DND-41 (cell line): Measurements from ENCODE around the gene CLDN7.

Experiments used
- EZH2 ChIP-seq: IDR thresholded peaks from 3 replicates; pipeline ENCODE4 v1.6.1; 2012; ENCODE audit warnings: borderline replicate concordance, low read depth, mild to moderate bottlenecking, moderate library complexity, low read length, inconsistent platforms; ENCODE audit not compliant: severe bottlenecking
- TF ChIP-seq, protein P1 (sequence below): IDR thresholded peaks from 2 replicates; pipeline ENCODE4 v1.5.1; 2012; ENCODE audit warnings: borderline replicate concordance, low read length, moderate library complexity, mild to moderate bottlenecking; ENCODE audit not compliant: poor library complexity, severe bottlenecking; ENCODE audit errors: extremely low read depth

DNA sequence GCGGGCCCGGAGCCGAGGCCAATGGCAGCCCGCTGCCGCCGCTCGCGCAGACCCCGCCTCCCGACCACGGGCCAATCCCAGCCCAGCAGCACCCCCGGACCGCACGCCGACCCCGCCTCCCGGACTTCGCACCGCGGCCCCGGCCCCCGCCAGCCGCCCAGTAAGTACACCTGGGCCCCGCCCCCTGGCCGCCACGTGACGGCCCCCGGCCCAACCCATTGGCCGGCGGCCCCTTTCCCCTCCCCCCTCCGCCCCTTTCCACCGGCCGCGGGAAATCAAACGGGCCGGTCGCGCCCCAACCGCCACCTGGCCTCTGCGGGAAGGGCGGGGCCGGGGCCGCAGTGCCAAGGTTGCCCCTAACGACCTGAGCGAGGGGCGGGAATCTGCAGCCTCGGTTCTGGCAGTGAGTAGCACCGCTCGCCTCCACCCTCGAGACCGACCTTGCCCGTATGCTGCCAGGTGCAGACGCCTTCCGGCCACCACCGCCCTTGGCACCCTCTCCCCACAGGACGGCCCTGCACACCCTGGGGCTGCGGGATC lies 32.4 kb upstream of the CLDN7 start, which contains the start of gene YBX2:
- TF ChIP-seq EZH2 = no peak
- TF ChIP-seq, protein P1, sequence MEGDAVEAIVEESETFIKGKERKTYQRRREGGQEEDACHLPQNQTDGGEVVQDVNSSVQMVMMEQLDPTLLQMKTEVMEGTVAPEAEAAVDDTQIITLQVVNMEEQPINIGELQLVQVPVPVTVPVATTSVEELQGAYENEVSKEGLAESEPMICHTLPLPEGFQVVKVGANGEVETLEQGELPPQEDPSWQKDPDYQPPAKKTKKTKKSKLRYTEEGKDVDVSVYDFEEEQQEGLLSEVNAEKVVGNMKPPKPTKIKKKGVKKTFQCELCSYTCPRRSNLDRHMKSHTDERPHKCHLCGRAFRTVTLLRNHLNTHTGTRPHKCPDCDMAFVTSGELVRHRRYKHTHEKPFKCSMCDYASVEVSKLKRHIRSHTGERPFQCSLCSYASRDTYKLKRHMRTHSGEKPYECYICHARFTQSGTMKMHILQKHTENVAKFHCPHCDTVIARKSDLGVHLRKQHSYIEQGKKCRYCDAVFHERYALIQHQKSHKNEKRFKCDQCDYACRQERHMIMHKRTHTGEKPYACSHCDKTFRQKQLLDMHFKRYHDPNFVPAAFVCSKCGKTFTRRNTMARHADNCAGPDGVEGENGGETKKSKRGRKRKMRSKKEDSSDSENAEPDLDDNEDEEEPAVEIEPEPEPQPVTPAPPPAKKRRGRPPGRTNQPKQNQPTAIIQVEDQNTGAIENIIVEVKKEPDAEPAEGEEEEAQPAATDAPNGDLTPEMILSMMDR = no peak
